ENCODE measurements around the gene ST6GALNAC6.

The ST6GALNAC6 gene

DNA sequence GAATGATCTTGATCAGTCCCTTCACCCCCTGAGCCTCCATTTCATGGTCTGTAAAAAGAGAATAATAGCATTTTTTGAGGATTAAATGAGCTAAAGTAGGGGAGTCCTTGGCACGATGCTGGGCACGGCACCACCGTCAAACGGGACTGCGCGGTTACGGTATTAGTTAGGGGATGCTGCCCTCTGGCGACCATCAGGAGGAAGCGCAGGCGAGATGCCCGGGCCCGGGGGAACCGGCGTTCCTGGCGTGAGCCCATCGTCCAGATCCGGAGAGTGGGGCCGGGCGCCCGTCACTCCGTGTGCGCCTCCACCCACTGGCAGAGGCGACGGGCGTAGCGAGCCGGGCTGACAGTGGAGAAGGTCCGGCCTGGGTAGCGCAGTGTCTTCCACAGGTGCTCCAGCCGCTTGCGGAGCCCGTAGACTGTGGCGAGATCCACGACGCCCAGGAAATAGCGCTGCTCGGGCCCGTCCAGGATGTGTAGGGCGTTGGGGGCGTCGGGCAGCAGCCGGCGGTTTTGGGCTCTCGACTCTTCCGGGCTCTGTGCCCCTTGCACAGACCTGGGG is 22.2 kb upstream of the ST6GALNAC6 start:
- TF ChIP-seq CTCF (IDR thresholded peaks at IDR 0.05; ENCODE audit: low read depth, low read length): peak; percentile 72
- peak; percentile 70 for DNase-seq
- H3K9me3 ChIP-seq: no peaks in the 10 kb centered on the region

DNA sequence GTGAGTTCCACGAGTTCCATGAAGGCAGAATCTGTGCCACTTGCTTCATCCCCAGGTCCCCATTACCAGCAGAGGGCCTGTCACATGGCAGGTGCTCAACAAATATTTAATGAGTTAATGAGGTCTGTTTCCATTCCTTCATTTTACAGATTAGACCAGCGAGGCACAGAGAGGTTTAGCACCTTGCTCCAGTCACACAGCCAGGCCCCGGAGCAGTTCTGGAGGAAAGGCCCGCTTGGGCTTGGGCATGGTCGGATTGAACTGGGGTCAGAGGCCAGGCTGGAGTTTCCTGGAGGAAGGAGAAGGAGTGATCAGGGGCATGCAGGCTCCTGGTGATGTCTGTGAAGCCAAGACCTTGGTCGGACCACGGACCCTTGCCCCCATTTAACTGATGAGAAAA is 21.4 kb upstream of the ST6GALNAC6 start:
- H3K4me3 ChIP-seq (ENCODE audit: low read depth, low read length): no peak overlapping the region
- peak; percentile 5 for DNase-seq
- no peaks in the 10 kb centered on the region for H3K9me3 ChIP-seq
- peaks cover 4% of the 10 kb centered on the region; the same call in 1 of the 2 replicates for H3K27me3 ChIP-seq
- H3K4me1 ChIP-seq: peaks cover 24% of the 10 kb centered on the region
- H3K36me3 ChIP-seq: no peaks in the 10 kb centered on the region
- no peak for TF ChIP-seq CTCF (IDR thresholded peaks at IDR 0.05; ENCODE audit: low read depth, low read length)

More for the DNA sequence above, 22.2 kb upstream of the ST6GALNAC6 start:
- Histone ChIP-seq H3K4me1 (peaks cover 18% of the 10 kb centered on the region), H3K27me3 (peaks cover 4% of the 10 kb centered on the region; the same call in 1 of the 2 replicates), H3K4me3 (ENCODE audit: low read depth, low read length) (no peak overlapping the region), H3K36me3 (no peaks in the 10 kb centered on the region)

DNA sequence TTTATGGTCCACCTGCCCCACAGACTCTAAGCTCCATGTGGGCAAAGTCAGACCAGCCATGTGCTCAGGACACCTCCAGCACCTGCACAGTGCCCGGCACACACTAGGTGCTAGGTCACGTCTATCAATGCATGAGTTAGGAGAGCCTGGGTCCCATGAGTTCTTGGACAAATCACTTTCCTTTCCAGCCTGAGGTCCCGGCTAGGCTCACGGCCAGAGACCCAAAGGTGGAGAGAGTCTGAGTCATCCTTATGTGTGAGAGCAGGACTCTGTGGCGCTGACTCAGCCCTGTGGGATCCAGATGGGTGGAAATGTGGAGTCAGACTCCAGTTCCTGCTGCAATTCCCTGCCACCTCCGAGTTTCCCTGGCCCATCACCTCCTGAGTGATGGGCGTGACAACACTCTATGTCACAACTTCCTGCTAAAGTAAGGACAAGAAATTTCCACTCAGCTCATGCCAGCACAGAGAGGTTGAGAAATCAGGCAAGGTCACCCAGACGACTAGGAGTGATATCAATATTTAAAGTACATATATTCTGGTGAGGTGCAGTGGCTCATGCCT is 19.9 kb upstream of the ST6GALNAC6 start:
- Histone ChIP-seq H3K4me1 (peaks cover 30% of the 10 kb centered on the region), H3K27me3 (peaks cover 4% of the 10 kb centered on the region; the same call in 1 of the 2 replicates), H3K36me3 (no peaks in the 10 kb centered on the region), H3K9me3 (no peaks in the 10 kb centered on the region), H3K4me3 (ENCODE audit: low read depth, low read length) (no peak overlapping the region)
- DNase-seq: peak; percentile 65
- no peak for TF ChIP-seq CTCF (IDR thresholded peaks at IDR 0.05; ENCODE audit: low read depth, low read length)

- peaks cover 4% of the 10 kb centered on the region; the same call in 1 of the 2 replicates for H3K27me3 ChIP-seq
- no peak overlapping the region for H3K4me3 ChIP-seq (ENCODE audit: low read depth, low read length)
- H3K9me3 ChIP-seq: no peaks in the 10 kb centered on the region
- H3K36me3 ChIP-seq: no peaks in the 10 kb centered on the region
- peaks cover 30% of the 10 kb centered on the region for H3K4me1 ChIP-seq
- TF ChIP-seq CTCF (IDR thresholded peaks at IDR 0.05; ENCODE audit: low read depth, low read length): peak; percentile 49
- DNase-seq: peak; percentile 72
Observed at GRCh38 chr9:127918183-127919107, 19.0 kb upstream of the ST6GALNAC6 start.

DNA sequence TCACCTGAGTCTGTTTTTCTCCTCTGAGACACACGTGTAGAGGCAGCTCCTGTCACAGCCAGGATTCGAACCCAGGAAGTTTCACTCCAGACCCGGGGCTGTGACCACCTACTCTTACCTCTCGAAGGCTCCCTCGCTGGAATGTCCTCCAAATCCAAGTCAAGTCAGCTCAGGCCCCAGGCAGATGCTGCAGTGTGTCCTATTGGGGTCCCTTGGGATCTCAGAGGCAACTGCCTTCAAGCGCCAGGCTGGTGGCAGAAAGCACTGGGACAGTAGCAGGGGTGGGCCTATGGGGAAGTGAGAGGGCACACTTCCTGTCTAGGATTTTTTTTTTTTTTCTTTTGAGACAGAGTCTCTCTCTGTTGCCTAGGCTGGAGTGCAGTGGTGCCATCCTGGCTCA is 18.2 kb upstream of the ST6GALNAC6 start:
- H3K36me3 ChIP-seq: no peaks in the 10 kb centered on the region
- peaks cover 27% of the 10 kb centered on the region for H3K4me1 ChIP-seq
- no peak for DNase-seq
- no peaks in the 10 kb centered on the region for H3K9me3 ChIP-seq
- TF ChIP-seq CTCF (IDR thresholded peaks at IDR 0.05; ENCODE audit: low read depth, low read length): no peak
- H3K4me3 ChIP-seq (ENCODE audit: low read depth, low read length): peak overlapping the region; percentile 43
- H3K27me3 ChIP-seq: peaks cover 4% of the 10 kb centered on the region; the same call in 1 of the 2 replicates
